ENCODE data around the gene GPR78.

The GPR78 gene

DNA sequence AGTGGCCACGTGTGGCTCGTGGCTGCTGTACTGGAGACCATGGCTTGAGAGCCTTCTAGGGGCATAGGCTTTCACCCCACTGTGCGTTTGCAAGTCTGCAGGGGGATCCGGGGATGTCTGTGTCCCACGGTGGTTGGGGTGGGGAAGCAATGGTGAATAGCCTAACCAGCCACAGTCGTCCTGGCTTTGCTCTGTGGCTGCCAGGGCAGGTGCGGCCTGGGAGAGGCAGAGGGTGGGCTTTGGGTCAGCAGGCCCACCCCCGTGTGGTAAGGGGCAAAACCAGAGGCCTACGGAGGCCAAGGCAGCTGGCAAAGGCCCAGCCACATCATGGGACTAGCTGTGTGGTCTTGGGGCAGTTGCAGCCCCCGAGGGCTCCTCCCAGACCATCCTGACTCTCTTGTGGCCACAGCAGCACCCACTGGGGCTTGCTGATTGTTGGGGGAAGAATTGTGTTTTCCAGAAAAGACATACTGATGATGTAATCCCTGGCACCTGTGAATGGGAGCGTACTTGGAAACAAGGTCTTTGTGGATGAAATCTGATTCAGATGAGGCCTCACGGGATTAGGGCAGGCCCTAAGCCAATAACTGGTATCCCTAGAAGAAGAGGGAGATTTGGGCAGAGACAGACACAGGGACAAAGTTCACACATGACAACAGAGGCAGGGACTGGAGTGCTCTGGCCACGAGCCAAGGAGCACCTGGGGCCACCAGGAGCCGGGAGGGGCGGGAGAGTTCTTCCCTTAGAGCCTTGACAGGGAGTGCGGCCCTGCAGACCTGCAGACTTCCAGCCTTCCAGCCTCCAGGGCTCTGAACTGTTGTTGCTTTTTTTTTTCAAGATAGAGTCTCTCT is 15.3 kb downstream of the GPR78 start:
- TF ChIP-seq, protein P1, sequence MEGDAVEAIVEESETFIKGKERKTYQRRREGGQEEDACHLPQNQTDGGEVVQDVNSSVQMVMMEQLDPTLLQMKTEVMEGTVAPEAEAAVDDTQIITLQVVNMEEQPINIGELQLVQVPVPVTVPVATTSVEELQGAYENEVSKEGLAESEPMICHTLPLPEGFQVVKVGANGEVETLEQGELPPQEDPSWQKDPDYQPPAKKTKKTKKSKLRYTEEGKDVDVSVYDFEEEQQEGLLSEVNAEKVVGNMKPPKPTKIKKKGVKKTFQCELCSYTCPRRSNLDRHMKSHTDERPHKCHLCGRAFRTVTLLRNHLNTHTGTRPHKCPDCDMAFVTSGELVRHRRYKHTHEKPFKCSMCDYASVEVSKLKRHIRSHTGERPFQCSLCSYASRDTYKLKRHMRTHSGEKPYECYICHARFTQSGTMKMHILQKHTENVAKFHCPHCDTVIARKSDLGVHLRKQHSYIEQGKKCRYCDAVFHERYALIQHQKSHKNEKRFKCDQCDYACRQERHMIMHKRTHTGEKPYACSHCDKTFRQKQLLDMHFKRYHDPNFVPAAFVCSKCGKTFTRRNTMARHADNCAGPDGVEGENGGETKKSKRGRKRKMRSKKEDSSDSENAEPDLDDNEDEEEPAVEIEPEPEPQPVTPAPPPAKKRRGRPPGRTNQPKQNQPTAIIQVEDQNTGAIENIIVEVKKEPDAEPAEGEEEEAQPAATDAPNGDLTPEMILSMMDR (IDR thresholded peaks at IDR 0.05), result no peak
- Histone ChIP-seq H2AFZ (no peak overlapping the region), H3K36me3 (ENCODE audit: control insufficient read depth, insufficient read depth, low read length) (no peaks in the 10 kb centered on the region), H3K4me1 (no peaks in the 10 kb centered on the region), H3K9ac (no peak overlapping the region), H3K27ac (no peak overlapping the region), H3K4me3 (ENCODE audit: low read depth, low read length) (no peak overlapping the region), H3K79me2 (no peaks in the 10 kb centered on the region), H3K4me2 (ENCODE audit: low read length) (no peak overlapping the region), H3K9me3 (ENCODE audit: control insufficient read depth, low read length) (no peaks in the 10 kb centered on the region), H3K27me3 (ENCODE audit: control insufficient read depth, insufficient read depth, low read length) (peaks cover 9% of the 10 kb centered on the region)

DNA sequence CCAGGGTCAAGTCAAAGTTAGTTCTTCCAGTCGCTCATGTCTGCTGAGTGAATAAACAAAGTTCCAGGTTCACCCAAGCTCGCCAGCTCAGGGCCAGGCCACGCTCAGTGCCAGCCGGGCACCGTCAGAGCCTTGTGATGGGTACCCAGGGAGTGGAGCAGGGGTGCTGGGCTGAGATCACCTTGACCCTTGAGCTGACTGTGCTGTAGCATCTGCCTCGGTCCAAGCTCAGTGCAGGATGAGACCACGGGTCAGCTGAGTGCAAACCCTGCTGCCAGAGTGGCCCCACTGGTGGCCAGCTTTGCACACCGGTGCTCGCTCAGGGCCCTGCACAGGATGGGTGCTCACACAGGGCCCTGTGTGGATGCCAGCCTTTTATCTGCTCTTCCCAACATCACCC is 16.7 kb downstream of the GPR78 start:
- H3K4me1 ChIP-seq, result no peaks in the 10 kb centered on the region
- H3K79me2 ChIP-seq, result no peaks in the 10 kb centered on the region
- H3K4me2 ChIP-seq (ENCODE audit: low read length), result no peak overlapping the region
- H3K4me3 ChIP-seq (ENCODE audit: low read depth, low read length), result no peak overlapping the region
- peaks cover 8% of the 10 kb centered on the region for H3K27me3 ChIP-seq (ENCODE audit: control insufficient read depth, insufficient read depth, low read length)
- H3K36me3 ChIP-seq (ENCODE audit: control insufficient read depth, insufficient read depth, low read length), result no peaks in the 10 kb centered on the region
- no peak overlapping the region for H3K27ac ChIP-seq
- no peaks in the 10 kb centered on the region for H3K9me3 ChIP-seq (ENCODE audit: control insufficient read depth, low read length)
- H2AFZ ChIP-seq, result no peak overlapping the region
- H3K9ac ChIP-seq, result no peak overlapping the region
- TF ChIP-seq, protein P1 (IDR thresholded peaks at IDR 0.05), result no peak

DNA sequence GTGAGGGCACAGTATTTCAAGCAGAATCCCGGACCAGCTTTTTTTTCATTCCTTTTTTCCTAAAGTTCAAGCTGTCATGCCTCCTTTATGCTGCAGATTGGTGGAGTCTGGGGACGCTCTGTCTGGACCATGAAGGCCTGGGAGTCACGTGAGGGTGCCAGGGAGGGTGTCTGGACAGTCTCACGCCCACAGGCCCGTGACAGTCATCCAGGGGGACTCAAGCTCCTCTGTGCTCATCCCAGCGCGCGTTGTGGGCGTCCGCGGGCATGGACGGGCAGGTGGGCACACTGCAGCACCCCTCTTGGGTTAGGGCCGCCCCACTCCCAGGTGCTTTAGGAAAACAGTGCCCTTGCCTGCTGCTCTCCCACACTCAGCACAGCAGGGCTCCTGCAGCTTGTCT is 17.1 kb downstream of the GPR78 start:
- Histone ChIP-seq H3K9me3 (ENCODE audit: control insufficient read depth, low read length) (no peaks in the 10 kb centered on the region), H3K4me2 (ENCODE audit: low read length) (no peak overlapping the region), H3K27ac (no peak overlapping the region), H3K27me3 (ENCODE audit: control insufficient read depth, insufficient read depth, low read length) (peaks cover 7% of the 10 kb centered on the region), H3K36me3 (ENCODE audit: control insufficient read depth, insufficient read depth, low read length) (no peaks in the 10 kb centered on the region), H2AFZ (no peak overlapping the region), H3K79me2 (no peaks in the 10 kb centered on the region), H3K4me3 (ENCODE audit: low read depth, low read length) (no peak overlapping the region), H3K9ac (no peak overlapping the region), H3K4me1 (no peaks in the 10 kb centered on the region)
- TF ChIP-seq, protein P1 (IDR thresholded peaks at IDR 0.05), result no peak

DNA sequence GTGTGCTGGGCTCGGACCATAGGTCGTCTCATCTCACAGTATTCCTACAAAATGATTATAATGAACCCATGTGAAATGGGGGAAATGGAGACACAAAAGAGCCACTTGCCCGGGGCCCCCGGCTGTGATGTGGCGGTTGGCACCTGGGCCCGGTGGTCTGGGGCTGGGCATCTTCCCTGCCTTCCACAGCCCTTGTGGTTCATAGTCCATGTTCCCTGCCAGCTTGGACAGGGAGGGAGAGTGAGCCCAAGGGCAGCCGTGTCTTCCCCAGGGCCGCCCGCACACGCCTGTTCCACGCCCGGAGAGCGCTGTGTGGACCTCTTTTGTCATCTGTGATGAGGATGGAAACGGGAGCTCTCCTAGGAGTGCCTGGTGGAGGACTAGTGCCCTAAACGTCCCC is 17.6 kb downstream of the GPR78 start:
- H3K4me1 ChIP-seq, result no peaks in the 10 kb centered on the region
- H3K36me3 ChIP-seq (ENCODE audit: control insufficient read depth, insufficient read depth, low read length), result no peaks in the 10 kb centered on the region
- peaks cover 7% of the 10 kb centered on the region for H3K27me3 ChIP-seq (ENCODE audit: control insufficient read depth, insufficient read depth, low read length)
- no peak overlapping the region for H3K9ac ChIP-seq
- H3K9me3 ChIP-seq (ENCODE audit: control insufficient read depth, low read length), result no peaks in the 10 kb centered on the region
- no peaks in the 10 kb centered on the region for H3K79me2 ChIP-seq
- H2AFZ ChIP-seq, result no peak overlapping the region
- H3K4me2 ChIP-seq (ENCODE audit: low read length), result no peak overlapping the region
- H3K4me3 ChIP-seq (ENCODE audit: low read depth, low read length), result no peak overlapping the region
- TF ChIP-seq, protein P1 (IDR thresholded peaks at IDR 0.05), result no peak
- H3K27ac ChIP-seq, result no peak overlapping the region
